ENCODE measurements around the gene CAMSAP2.

Gene CAMSAP2

GRCh38 chr1:200906491-200906890 is 167.8 kb downstream of the CAMSAP2 start:
- DNase-seq, result no peak
- intact Hi-C loops (cut with DNase I), result no loop called here

DNA sequence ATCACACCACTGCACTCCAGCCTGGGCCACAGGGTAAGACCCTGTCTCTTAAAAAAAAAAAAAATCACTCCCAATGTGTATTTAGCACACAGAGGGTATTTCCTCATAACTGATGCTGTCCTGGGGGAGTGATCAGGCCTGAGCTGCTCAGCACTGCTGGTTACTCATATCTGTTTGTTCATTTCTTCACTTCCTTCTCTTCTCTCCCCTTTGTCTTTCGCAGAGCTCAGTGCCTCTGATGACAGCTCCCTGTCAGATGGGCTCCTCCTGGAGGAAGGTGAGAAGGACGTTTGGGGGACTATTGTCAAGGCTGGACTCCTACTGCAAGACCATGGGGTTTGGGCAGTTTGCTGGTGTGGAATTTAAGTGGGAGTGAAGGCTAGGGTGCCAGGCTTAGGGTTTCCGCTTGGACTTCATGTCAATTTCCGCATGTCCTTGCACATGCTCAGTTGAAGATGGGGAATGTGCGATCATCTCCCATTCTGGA is 169.0 kb downstream of the CAMSAP2 start:
- intact Hi-C loops (cut with DNase I), result no loop called here
- DNase-seq, result no peak

DNA sequence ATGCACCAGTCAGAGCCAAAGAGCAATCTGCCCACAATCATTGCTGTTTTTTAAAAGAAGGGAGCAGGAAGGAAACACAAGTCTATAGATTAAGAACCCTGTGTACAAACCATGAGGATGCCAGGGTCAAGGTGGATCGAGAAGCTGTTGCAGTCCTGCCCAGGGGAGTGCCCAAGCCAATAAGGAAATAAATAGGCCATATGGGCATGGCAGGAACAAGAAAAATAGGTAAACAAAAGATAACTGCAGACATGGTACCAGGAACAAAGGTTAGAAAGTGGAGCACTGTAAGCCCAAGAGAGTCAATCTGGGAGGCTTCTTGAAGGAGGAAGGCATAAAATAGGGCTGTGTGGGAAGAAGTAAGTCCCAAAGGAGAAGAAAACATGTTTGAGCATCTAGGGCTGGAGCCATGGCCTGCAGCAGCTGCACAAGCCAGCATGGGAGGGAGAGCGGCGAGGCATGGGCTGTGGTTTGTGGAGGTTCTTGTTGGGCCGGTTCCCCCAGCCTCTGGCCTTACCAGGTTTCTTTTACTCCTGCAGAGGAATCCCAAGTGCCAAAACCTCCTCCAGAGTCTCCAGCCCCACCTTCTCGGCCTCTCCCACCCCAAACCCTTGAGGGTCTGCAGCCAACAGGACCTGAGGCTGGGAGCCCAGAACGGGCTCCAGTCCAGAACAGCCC is 169.6 kb downstream of the CAMSAP2 start:
- intact Hi-C loops (cut with DNase I), result no loop called here
- DNase-seq, result no peak

- no peak for DNase-seq
- intact Hi-C loops (cut with DNase I), result no loop called here
These were observed 170.4 kb downstream of the CAMSAP2 start for GRCh38 chr1:200909071-200909470.

DNA sequence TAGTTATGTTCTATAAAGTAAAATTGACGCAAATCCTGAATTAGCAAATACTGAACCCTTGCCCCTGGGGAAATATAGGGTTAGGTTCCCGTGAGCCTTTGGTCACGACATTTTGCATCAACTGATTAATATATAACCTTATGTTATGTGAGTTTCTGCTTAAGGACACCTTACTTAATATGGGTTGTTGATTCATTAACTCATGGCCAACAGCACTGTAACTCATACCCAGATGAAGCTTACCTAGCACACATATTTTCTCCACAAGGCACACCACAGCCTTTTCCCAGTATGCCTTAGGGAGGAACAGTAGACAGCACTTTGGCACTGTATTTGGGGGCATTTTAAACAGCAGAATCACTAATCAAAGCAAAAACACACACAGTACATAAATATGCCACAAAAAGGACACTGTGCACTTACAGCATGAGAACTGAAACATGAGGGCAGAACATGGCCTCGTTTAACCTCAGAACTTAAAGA is 171.1 kb downstream of the CAMSAP2 start:
- intact Hi-C loops (cut with DNase I), result no loop called here
- no peak for DNase-seq

All from head of caudate nucleus (tissue), 42 donors.